K562 (cell line): ENCODE data around the gene UTP11. TPM values are rescaled to one million over a fixed set of nuclear protein-coding genes. Genes with fewer than 3 reads are reported as not detected.
A peak's percentile ranks its signal among the peaks of the same experiment; 100 is the strongest.

Experiments
- AFF1 ChIP-seq, 2 experiments: fragments of 450-650 bp; IDR thresholded peaks; 2 replicates each; pipeline ENCODE4 v1.6.1; 2018; ENCODE audit warnings: mild to moderate bottlenecking in 2 of 2, low read depth in 1 of 2; ENCODE audit not compliant: partially characterized antibody in 2 of 2
- ATF2 ChIP-seq: sonication (generic); formaldehyde crosslinking; IDR thresholded peaks from 2 replicates; pipeline ENCODE4 v1.8.1; 2022; ENCODE audit warnings: missing genetic modification reagents
- CHAMP1 ChIP-seq: fragments of 450-650 bp; IDR thresholded peaks from 2 replicates; pipeline ENCODE4 v1.6.1; 2016; ENCODE audit warnings: mild to moderate bottlenecking
- ETV5 ChIP-seq: sonication (generic); formaldehyde crosslinking; IDR thresholded peaks from 2 replicates; pipeline ENCODE4 v1.4.0; 2020; ENCODE audit warnings: low read depth, mild to moderate bottlenecking, missing genetic modification reagents
- FOXP4 ChIP-seq: sonication (generic); formaldehyde crosslinking; IDR thresholded peaks from 2 replicates; pipeline ENCODE4 v1.8.0; 2022; ENCODE audit warnings: mild to moderate bottlenecking, missing genetic modification reagents, borderline replicate concordance
- GATA2 ChIP-seq: sonication (generic); formaldehyde crosslinking; IDR thresholded peaks from 2 replicates; pipeline ENCODE4 v1.4.0; 2020; ENCODE audit warnings: mild to moderate bottlenecking, missing genetic modification reagents
- GTF2E2 ChIP-seq: fragments of 200-800 bp; sonication (Bioruptor generic); IDR thresholded peaks from 2 replicates; pipeline ENCODE4 v1.6.1; 2016; ENCODE audit warnings: missing genetic modification characterization, missing compliant biosample characterization
- HBP1 ChIP-seq: fragments of 450-650 bp; formaldehyde crosslinking; IDR thresholded peaks from 2 replicates; pipeline ENCODE4 v1.4.0; 2022; ENCODE audit warnings: missing genetic modification characterization
- VEZF1 ChIP-seq: fragments of 200-800 bp; sonication (Bioruptor generic); IDR thresholded peaks from 2 replicates; pipeline ENCODE4 v1.6.1; 2017; ENCODE audit warnings: missing genetic modification characterization, missing compliant biosample characterization
- ZKSCAN8 ChIP-seq: fragments of 200-800 bp; sonication (Bioruptor generic); IDR thresholded peaks from 2 replicates; pipeline ENCODE4 v1.6.1; 2016; ENCODE audit warnings: missing genetic modification characterization, missing compliant biosample characterization
- ZNF263 ChIP-seq: sonication (generic); formaldehyde crosslinking; IDR thresholded peaks from 2 replicates; pipeline ENCODE4 v1.8.0; 2022; ENCODE audit warnings: mild to moderate bottlenecking, missing genetic modification reagents, borderline replicate concordance
- ZNF444 ChIP-seq: fragments of 250-450 bp; sonication (Bioruptor Pico); IDR thresholded peaks from 2 replicates; pipeline ENCODE4 v1.4.0; 2020; ENCODE audit warnings: mild to moderate bottlenecking, moderate library complexity
- polyA plus RNA-seq, 8 experiments: library from polyadenylated mRNA; depleted of rRNA in 4 of 8; stranded (reverse) in 5 of 8; unstranded in 3 of 8; fragments of >200 nt; fragmentation: Nextera tagmentation in 2 of 8; fragmentation: Illumina TruSeq in 1 of 8; extraction: Ambion mirVana in 2 of 8; extraction: Trizol in 1 of 8; gene quantifications; 2 replicates each; pipeline versions ENCODE4 v1.2.1 to v1.2.3, GENCODE V29; 2011 to 2014; ENCODE audit warnings: inconsistent platforms in 1 of 8, missing spikeins in 1 of 8
- total RNA-seq, 7 experiments: library from RNA; depleted of rRNA in 6 of 7; stranded (reverse); fragments of >200 nt in 6 of 7; fragmentation: Illumina TruSeq in 2 of 7; extraction: Trizol in 2 of 7; gene quantifications; 2 replicates each; pipeline versions ENCODE4 v1.2.1 to v1.2.3, GENCODE V29; 2011 to 2021; ENCODE audit warnings: low replicate concordance in 1 of 7

Gene UTP11
- total and polyA plus RNA-seq, 9 of the 15 experiments (the other 6 are each of a cell fraction or from before 2014, with no cell fraction given): 91.1 to 378 (median 221) TPM

GRCh38 chr1:37999430-38000232 lies 12.9 kb upstream of the UTP11 start (continued):
- TF ChIP-seq CHAMP1 (no peak), AFF1 (IDR thresholded peaks at IDR 0.05; ENCODE audit: low read depth in 1 of 2, partially characterized antibody in 2 of 2) (peak; percentile 26 to 94), ZNF444 (CRISPR knock-in tag) (peak; percentile 54; the same call in 1 of the 2 replicates), GATA2 (peak; percentile 88), ETV5 (peak; percentile 100), GTF2E2 (tag) (no peak; the same call in 1 of the 2 replicates), FOXP4 (CRISPR knock-in tag) (no peak), ATF2 (no peak), ZNF263 (CRISPR knock-in tag) (no peak), ZKSCAN8 (peak; percentile 75), VEZF1 (CRISPR knock-in tag) (peak; percentile 94), HBP1 (CRISPR knock-in tag) (peak; percentile 55; the same call in 1 of the 2 replicates)
